Glomerular visceral epithelial cell (primary cell): ENCODE measurements around the gene PIP4K2B.
A peak's percentile ranks its signal among the peaks of the same experiment; 100 is the strongest.

Experiments used
- DNase-seq: peaks from one replicate; pipeline ENCODE4 v3.0.0-alpha.2; 2016; ENCODE audit errors: extremely low spot score

The PIP4K2B gene

GRCh38 chr17:38746004-38746848, 53.1 kb downstream of the PIP4K2B start:
- DNase-seq: no peak

GRCh38 chr17:38745545-38745944, 53.8 kb downstream of the PIP4K2B start:
- peak; percentile 50 for DNase-seq

GRCh38 chr17:38743556-38744171, 55.7 kb downstream of the PIP4K2B start:
- no peak for DNase-seq

- DNase-seq: peak; percentile 66
These were observed 56.7 kb downstream of the PIP4K2B start for GRCh38 chr17:38742411-38743308.

- DNase-seq: no peak
These were observed 57.4 kb downstream of the PIP4K2B start for GRCh38 chr17:38741921-38742410.

GRCh38 chr17:38741461-38741860, 57.9 kb downstream of the PIP4K2B start:
- no peak for DNase-seq

- DNase-seq: no peak
These were observed 58.5 kb downstream of the PIP4K2B start for GRCh38 chr17:38740806-38741205.

GRCh38 chr17:38740044-38740443, 59.3 kb downstream of the PIP4K2B start:
- no peak for DNase-seq

GRCh38 chr17:38739305-38739704, 60.1 kb downstream of the PIP4K2B start:
- DNase-seq: no peak

GRCh38 chr17:38738686-38739085, 60.7 kb downstream of the PIP4K2B start:
- no peak for DNase-seq

- no peak for DNase-seq
These were observed 61.2 kb downstream of the PIP4K2B start for GRCh38 chr17:38738007-38738662.

- DNase-seq: peak; percentile 56
These were observed 64.0 kb downstream of the PIP4K2B start for GRCh38 chr17:38735161-38735997.

- no peak for DNase-seq
These were observed 65.1 kb downstream of the PIP4K2B start for GRCh38 chr17:38733982-38734973.

GRCh38 chr17:38733282-38733981, 65.9 kb downstream of the PIP4K2B start:
- DNase-seq: no peak

GRCh38 chr17:38732376-38733281, 66.7 kb downstream of the PIP4K2B start:
- DNase-seq: no peak

- no peak for DNase-seq
These were observed 67.6 kb downstream of the PIP4K2B start for GRCh38 chr17:38731526-38732294.
